Dendritic cell treated with granulocyte-macrophage colony-stimulating factor and Interleukin-4, amounts not matched to agents 40 ng/mL and 50 ng/mL, for 4 days (primary cell): ENCODE data around the gene ROBO4.

ENCODE experiments used
- H3K27ac Mint-ChIP-seq: one replicate; pipeline ENCODE4 v1.8.0; 2022; ENCODE audit warnings: mild to moderate bottlenecking, mixed read lengths
- H3K27me3 Mint-ChIP-seq: one replicate; pipeline ENCODE4 v1.8.0; 2022; ENCODE audit warnings: mild to moderate bottlenecking, mixed read lengths
- H3K36me3 Mint-ChIP-seq: one replicate; pipeline ENCODE4 v1.8.0; 2022; ENCODE audit warnings: low read depth, mixed read lengths
- H3K4me1 Mint-ChIP-seq: one replicate; pipeline ENCODE4 v1.8.0; 2022; ENCODE audit warnings: low read depth, mixed read lengths
- H3K4me3 Mint-ChIP-seq: one replicate; pipeline ENCODE4 v1.8.0; 2022; ENCODE audit warnings: mild to moderate bottlenecking, moderate library complexity, mixed read lengths
- H3K9me3 Mint-ChIP-seq: one replicate; pipeline ENCODE4 v1.8.0; 2022; ENCODE audit warnings: mixed read lengths
- intact Hi-C: fragments of 100-400 bp; cut with micrococcal nuclease; formaldehyde crosslinking; loops from one replicate; pipeline ENCODE4 v1.15.0; 2022

Gene ROBO4

DNA sequence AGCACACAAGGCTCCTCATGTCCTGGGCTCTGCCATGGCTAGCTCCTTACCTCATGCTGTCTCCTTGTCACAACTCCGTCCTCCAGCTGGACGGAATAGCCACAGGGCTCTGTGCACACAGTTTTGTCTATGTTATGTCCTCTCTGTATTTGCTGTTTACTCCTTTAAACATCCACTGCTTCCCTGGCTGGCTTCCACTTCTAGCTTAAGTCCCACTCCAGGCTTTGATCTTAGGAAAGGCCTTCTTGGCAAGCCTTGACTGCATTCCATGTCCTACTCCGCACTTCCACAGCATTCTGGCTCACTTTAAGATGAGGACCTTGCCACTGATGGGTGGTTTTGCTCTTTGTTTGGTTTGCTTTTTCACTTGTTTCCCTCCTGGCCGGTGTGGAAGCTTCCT lies 55.4 kb downstream of the ROBO4 start:
- Mint-ChIP-seq H3K4me3 (no peak overlapping the region), H3K36me3 (no peaks in the 10 kb centered on the region), H3K4me1 (peaks cover 5% of the 10 kb centered on the region), H3K9me3 (no peaks in the 10 kb centered on the region), H3K27ac (no peak overlapping the region), H3K27me3 (peaks cover 95% of the 10 kb centered on the region)
- intact Hi-C loops = no loop called here

DNA sequence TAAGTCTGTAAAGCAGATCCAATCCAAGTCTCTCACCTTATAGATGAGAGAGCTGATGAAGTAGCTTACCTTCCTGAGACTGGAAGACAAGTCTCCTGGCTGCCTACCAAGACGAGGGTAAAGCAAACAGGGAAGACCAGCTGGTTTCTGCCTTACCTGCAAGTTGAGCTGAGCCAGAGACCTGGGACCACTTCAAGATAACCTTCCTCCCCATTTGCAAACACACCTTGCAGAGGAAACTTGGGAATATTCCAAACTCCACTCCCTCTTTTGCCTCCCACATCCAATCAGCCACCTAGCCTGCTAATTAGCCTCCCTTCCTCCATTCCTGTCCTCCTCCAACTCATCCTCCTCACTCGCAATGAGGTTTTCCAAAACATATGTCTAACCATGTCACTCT lies 55.8 kb downstream of the ROBO4 start:
- H3K27ac Mint-ChIP-seq = no peak overlapping the region
- H3K4me3 Mint-ChIP-seq = no peak overlapping the region
- peaks cover 95% of the 10 kb centered on the region for H3K27me3 Mint-ChIP-seq
- no peaks in the 10 kb centered on the region for H3K36me3 Mint-ChIP-seq
- no peaks in the 10 kb centered on the region for H3K9me3 Mint-ChIP-seq
- H3K4me1 Mint-ChIP-seq = peaks cover 5% of the 10 kb centered on the region
- intact Hi-C loops = no loop called here

DNA sequence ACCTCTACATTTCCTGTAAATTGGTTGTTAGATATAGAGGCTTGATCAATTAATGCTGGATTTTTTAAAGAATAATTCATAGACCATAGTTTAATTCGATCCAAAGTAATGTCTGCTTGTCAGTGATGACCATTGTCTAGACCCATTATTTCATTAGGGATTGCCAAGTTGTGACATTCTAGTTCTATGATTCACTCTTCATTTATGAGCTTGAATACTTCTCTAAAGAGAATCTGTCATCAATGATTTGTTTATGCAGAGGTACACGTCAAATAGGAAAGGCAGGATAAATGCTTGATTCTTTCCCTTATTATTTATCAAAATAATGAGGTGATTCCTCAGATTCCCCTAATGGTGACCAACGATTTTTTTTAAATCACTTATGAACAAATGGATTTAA lies 56.5 kb downstream of the ROBO4 start:
- Mint-ChIP-seq H3K9me3 (no peaks in the 10 kb centered on the region), H3K4me3 (no peak overlapping the region), H3K27me3 (peaks cover 93% of the 10 kb centered on the region), H3K36me3 (no peaks in the 10 kb centered on the region), H3K27ac (no peak overlapping the region), H3K4me1 (peaks cover 9% of the 10 kb centered on the region)
- intact Hi-C loops = no loop called here

DNA sequence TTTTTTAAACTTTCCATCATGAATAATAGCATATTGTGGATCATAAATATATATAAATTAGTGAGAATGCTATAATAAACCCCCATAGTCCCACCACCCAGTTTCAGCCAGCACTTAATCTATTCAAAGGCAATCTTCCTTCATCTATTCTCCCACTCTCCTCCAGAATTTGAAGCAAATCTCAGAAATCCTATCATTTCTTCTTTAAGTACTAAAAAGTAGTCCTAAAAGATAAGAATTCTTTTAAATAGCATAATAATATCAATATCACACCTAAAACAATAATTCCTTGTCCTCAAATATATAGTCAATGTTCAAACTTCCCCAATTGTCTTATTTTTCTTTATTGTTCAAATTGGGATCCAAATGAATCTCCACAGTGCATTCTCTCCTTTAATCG lies 57.0 kb downstream of the ROBO4 start:
- Mint-ChIP-seq H3K27ac (no peak overlapping the region), H3K27me3 (peaks cover 93% of the 10 kb centered on the region), H3K36me3 (no peaks in the 10 kb centered on the region), H3K4me3 (no peak overlapping the region), H3K4me1 (peaks cover 10% of the 10 kb centered on the region), H3K9me3 (no peaks in the 10 kb centered on the region)
- intact Hi-C loops = no loop called here

DNA sequence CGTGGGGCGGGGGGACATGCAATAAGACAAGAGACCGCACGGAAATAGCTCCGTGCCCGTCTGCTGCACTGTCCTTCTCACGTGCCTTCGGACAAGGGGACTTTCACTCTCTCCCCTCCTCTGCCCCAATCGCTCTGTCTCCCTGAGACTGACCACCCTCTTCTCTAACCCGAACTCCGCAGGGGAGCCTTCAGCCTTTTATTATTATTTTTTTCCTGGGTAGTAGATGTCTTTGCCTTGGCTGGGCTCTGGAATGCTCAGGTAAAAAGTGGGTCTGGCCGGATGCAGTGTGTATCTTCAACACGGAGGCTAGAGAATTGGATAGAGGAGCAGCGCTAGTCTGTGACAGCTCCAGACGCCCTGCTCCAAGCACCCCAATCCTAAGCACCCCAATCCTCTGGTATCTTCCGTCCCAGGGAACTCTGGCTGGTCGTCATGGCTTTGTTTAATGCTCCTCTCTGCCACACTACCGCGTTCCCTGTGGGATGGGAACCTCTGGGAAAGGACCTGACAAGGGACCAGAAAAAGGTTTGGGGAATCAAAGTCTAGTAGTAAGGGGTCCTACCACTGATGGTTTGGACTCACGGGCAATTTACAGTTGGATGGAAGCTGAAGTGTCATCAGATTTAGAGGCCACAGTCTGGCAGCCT lies 57.6 kb downstream of the ROBO4 start:
- no peaks in the 10 kb centered on the region for H3K36me3 Mint-ChIP-seq
- H3K9me3 Mint-ChIP-seq = no peaks in the 10 kb centered on the region
- H3K27ac Mint-ChIP-seq = no peak overlapping the region
- intact Hi-C loops = loop anchor here (5.0 kb wide), 2 partner anchors 423 to 438 kb away; no protein-coding TSS in a partner anchor
- no peak overlapping the region for H3K4me3 Mint-ChIP-seq
- peaks cover 90% of the 10 kb centered on the region for H3K27me3 Mint-ChIP-seq
- peaks cover 10% of the 10 kb centered on the region for H3K4me1 Mint-ChIP-seq

DNA sequence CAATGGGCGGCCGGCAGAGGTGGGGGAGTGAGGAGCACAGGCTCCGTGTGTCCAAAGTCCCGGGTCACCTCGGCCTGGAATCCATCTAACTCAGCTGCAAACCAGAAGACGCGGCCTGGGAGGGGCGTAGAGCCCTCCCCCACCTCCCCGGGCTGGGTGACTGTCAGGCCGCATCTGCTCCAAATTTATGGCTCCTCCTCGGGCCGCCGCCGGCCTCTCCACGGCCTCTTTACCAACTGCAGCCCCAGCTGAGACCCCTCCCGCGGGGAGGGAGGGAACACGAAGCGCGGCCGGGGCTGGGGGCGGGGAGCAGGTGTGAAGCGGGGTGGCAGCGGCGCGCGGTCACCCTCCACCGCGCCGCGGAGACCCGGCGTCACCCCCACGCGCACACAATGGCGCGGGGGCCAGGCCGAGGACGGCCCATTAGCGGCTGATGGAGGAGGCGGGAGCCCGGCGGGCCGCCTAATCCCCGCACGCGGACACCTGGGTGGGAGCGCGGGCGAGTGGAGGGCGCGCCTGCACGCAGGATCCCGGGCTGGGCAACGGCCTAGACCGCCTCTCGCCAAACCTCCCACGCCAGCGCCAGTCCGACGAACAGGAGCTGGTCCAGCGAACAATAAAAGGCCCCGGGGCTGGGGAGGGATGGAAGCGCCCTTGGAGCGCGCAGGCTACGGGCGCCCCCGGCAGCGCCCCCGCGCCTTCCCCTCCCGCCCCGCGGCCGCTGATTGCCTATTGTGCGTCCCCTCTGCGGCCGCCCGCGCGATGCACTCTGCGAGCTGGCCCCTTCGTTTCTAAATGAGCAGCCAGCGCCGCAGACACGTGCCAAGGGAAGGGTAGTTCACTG lies 58.3 kb downstream of the ROBO4 start:
- Mint-ChIP-seq H3K4me3 (no peak overlapping the region), H3K27me3 (peaks cover 84% of the 10 kb centered on the region), H3K36me3 (no peaks in the 10 kb centered on the region), H3K27ac (no peak overlapping the region), H3K4me1 (peaks cover 10% of the 10 kb centered on the region), H3K9me3 (no peaks in the 10 kb centered on the region)
- intact Hi-C loops = loop anchor here (5.0 kb wide), 2 partner anchors 422 to 437 kb away; no protein-coding TSS in a partner anchor

DNA sequence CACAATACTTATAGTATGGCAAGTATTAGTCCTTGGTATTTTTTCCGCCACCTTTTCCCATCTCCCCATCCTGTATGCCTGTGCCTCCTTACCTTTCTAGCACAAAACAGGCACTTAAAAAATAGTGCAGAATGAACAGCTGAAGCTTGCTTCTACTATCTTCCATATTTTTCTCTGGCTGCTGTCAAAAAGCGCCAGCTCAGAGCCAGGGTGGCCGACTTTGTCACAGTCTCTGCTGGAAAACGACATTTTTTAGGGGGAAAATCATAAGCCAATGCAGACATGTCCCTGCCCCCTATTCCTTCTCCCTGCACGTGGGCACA lies 58.9 kb downstream of the ROBO4 start:
- Mint-ChIP-seq H3K36me3 (no peaks in the 10 kb centered on the region), H3K27me3 (peaks cover 78% of the 10 kb centered on the region), H3K4me1 (peaks cover 10% of the 10 kb centered on the region), H3K27ac (no peak overlapping the region), H3K4me3 (no peak overlapping the region), H3K9me3 (no peaks in the 10 kb centered on the region)
- intact Hi-C loops = loop anchor here (5.0 kb wide), 2 partner anchors 421 to 436 kb away; no protein-coding TSS in a partner anchor

DNA sequence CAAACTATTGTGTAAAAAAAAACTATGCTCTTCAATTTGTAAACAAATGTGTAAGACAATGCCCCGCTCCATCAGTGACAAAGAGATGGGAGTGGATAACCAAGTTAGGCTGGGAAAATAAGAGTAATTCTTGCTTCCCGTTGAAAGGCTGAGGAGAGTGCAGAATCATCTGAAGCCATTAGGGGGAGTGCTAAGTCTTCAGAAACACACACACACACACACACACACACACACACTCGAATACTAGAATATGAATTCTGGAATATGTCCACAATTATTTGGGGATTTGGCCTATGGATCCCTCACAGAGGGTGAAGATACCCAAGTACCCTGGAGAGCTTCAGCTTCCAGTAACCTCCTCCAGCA lies 60.2 kb downstream of the ROBO4 start:
- Mint-ChIP-seq H3K9me3 (no peaks in the 10 kb centered on the region), H3K27me3 (peaks cover 78% of the 10 kb centered on the region), H3K36me3 (no peaks in the 10 kb centered on the region), H3K27ac (no peak overlapping the region), H3K4me1 (peaks cover 10% of the 10 kb centered on the region), H3K4me3 (no peak overlapping the region)
- intact Hi-C loops = loop anchor here (1.0 to 5.0 kb wide), 5 partner anchors 35 to 435 kb away; no protein-coding TSS in a partner anchor

DNA sequence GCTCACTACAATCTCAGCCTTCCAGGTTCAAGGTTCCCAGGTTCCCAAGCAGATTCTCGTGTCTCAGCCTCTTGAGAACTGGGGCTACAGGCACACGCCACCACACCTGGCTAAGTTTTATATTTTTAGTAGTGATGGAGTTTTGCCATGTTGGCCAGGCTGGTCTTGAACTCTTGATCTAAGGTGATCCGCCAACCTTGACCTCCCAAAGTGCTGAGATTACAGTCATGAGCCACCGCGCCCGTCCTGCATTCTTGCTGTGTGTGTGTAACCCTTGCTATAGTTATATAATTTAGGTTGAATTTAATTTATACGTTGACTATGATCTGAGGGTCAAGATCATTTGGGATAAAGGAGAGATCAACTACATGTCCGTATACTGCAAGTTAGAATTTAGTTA lies 61.7 kb downstream of the ROBO4 start:
- no peaks in the 10 kb centered on the region for H3K36me3 Mint-ChIP-seq
- H3K27ac Mint-ChIP-seq = no peak overlapping the region
- no peak overlapping the region for H3K4me3 Mint-ChIP-seq
- H3K4me1 Mint-ChIP-seq = peaks cover 10% of the 10 kb centered on the region
- no peaks in the 10 kb centered on the region for H3K9me3 Mint-ChIP-seq
- intact Hi-C loops = loop anchor here (2.0 to 5.0 kb wide), 3 partner anchors 33 to 434 kb away; no protein-coding TSS in a partner anchor
- peaks cover 67% of the 10 kb centered on the region for H3K27me3 Mint-ChIP-seq

DNA sequence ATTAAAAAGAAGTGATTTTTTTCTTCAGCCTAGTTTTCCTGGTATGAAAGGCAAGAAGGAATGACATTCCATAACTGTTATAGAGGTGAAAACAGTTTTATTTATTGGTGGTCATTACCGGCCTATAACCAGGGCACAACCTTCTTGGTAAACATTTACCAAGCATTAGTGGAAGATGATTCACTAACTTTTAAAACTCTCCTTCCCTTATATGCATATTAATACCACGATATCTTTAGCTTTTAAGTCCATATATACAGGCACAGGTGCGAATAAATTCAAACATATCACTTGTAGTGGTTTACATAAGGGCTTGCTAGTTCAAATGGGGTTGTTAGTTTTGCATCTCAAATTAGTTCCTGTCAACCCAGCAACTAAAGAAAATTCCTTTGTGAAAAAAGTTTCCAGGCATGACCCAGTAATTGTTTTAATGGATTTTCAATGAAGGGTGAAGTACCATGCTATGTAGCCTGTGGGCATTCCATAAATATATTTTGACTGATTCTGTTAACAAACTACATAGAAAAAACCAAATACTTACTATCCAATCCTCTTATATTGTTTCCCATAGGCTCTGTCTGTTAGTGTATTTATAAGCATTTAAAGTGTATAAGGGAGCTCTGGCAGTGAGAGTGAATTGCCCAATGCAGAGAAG lies 63.0 kb downstream of the ROBO4 start:
- Mint-ChIP-seq H3K27ac (no peak overlapping the region), H3K36me3 (no peaks in the 10 kb centered on the region), H3K27me3 (peaks cover 57% of the 10 kb centered on the region), H3K4me3 (no peak overlapping the region), H3K4me1 (peaks cover 5% of the 10 kb centered on the region), H3K9me3 (no peaks in the 10 kb centered on the region)
- intact Hi-C loops = loop anchor here (5.0 kb wide), 2 partner anchors 417 to 432 kb away; no protein-coding TSS in a partner anchor
